ENCODE results near the gene TTLL4. TPM values are rescaled to one million over a fixed set of nuclear protein-coding genes. Genes with fewer than 3 reads are reported as not detected.
A peak's percentile ranks its signal among the peaks of the same experiment; 100 is the strongest.

TTLL4 gene
- total RNA-seq, 1 donor from 2014 or later = 33.8 TPM

GRCh38 chr2:218732052-218732760, 21.6 kb downstream of the TTLL4 start:
- H3K9ac ChIP-seq (ENCODE audit: low read length) = peak overlapping the region; percentile 68
- no peaks in the 10 kb centered on the region for H3K9me3 ChIP-seq (ENCODE audit: insufficient read depth, low read depth, low read length)
- no peaks in the 10 kb centered on the region for H3K27me3 Mint-ChIP-seq (ENCODE audit: low read depth, unreplicated experiment)
- H3K36me3 ChIP-seq (ENCODE audit: insufficient read depth, low read length) = peaks cover 2% of the 10 kb centered on the region
- peaks cover 10% of the 10 kb centered on the region for H4K20me1 ChIP-seq (ENCODE audit: insufficient read depth, low read length)
- H3K79me2 ChIP-seq (ENCODE audit: insufficient read depth, low read length) = peaks cover 65% of the 10 kb centered on the region
- no peak overlapping the region for H3K4me3 ChIP-seq (ENCODE audit: insufficient read depth, low read depth, low read length)
- FAIRE-seq (no peak), DNase-seq (ENCODE audit: low read depth) (no peak)
- H3K4me3 Mint-ChIP-seq (ENCODE audit: unreplicated experiment) = no peak overlapping the region
- peak overlapping the region; percentile 81 for H3K27ac ChIP-seq (ENCODE audit: low read depth, low read length)
- peak overlapping the region; percentile 95 for H3K27ac Mint-ChIP-seq (ENCODE audit: unreplicated experiment)
- H3K4me2 ChIP-seq (ENCODE audit: low read length) = peak overlapping the region; percentile 80
- TF ChIP-seq CTCF (IDR thresholded peaks at IDR 0.05; ENCODE audit: insufficient read depth, low read depth, low read length) (no peak), EZH2 (IDR thresholded peaks at IDR 0.05; ENCODE audit: insufficient read depth, low read length) (no peak)
- H3K4me1 ChIP-seq (ENCODE audit: insufficient read depth, low read length) = peaks cover 30% of the 10 kb centered on the region
- H3K36me3 Mint-ChIP-seq (ENCODE audit: low read depth, unreplicated experiment) = peaks cover 10% of the 10 kb centered on the region
- no peak overlapping the region for H2AFZ ChIP-seq (ENCODE audit: low read depth, low read length)
- peaks cover 3% of the 10 kb centered on the region for H3K9me3 Mint-ChIP-seq (ENCODE audit: unreplicated experiment)
- peaks cover 32% of the 10 kb centered on the region for H3K4me1 Mint-ChIP-seq (ENCODE audit: low read depth, unreplicated experiment)
- no peaks in the 10 kb centered on the region for H3K27me3 ChIP-seq (ENCODE audit: insufficient read depth, low read length)

GRCh38 chr2:218732761-218733158, 22.1 kb downstream of the TTLL4 start:
- DNase-seq (ENCODE audit: low read depth) = no peak
- TF ChIP-seq CTCF (IDR thresholded peaks at IDR 0.05; ENCODE audit: insufficient read depth, low read depth, low read length) = no peak
- no peak for TF ChIP-seq EZH2 (IDR thresholded peaks at IDR 0.05; ENCODE audit: insufficient read depth, low read length)
- Mint-ChIP-seq H3K27ac (ENCODE audit: unreplicated experiment) (peak overlapping the region; percentile 95), H3K4me1 (ENCODE audit: low read depth, unreplicated experiment) (peaks cover 32% of the 10 kb centered on the region), H3K4me3 (ENCODE audit: unreplicated experiment) (no peak overlapping the region), H3K9me3 (ENCODE audit: unreplicated experiment) (peaks cover 1% of the 10 kb centered on the region), H3K36me3 (ENCODE audit: low read depth, unreplicated experiment) (peaks cover 9% of the 10 kb centered on the region), H3K27me3 (ENCODE audit: low read depth, unreplicated experiment) (no peaks in the 10 kb centered on the region)
- Histone ChIP-seq H3K9ac (ENCODE audit: low read length) (no peak overlapping the region), H3K36me3 (ENCODE audit: insufficient read depth, low read length) (peaks cover 4% of the 10 kb centered on the region), H2AFZ (ENCODE audit: low read depth, low read length) (no peak overlapping the region), H3K4me2 (ENCODE audit: low read length) (no peak overlapping the region), H3K4me1 (ENCODE audit: insufficient read depth, low read length) (peaks cover 30% of the 10 kb centered on the region), H3K9me3 (ENCODE audit: insufficient read depth, low read depth, low read length) (no peaks in the 10 kb centered on the region), H3K79me2 (ENCODE audit: insufficient read depth, low read length) (peaks cover 60% of the 10 kb centered on the region), H3K4me3 (ENCODE audit: insufficient read depth, low read depth, low read length) (no peak overlapping the region), H3K27ac (ENCODE audit: low read depth, low read length) (peak overlapping the region; percentile 81), H4K20me1 (ENCODE audit: insufficient read depth, low read length) (peaks cover 10% of the 10 kb centered on the region), H3K27me3 (ENCODE audit: insufficient read depth, low read length) (no peaks in the 10 kb centered on the region)
- no peak for FAIRE-seq

Data from astrocyte (in vitro differentiated cells and primary cell).